SK-N-SH (cell line): Measurements from ENCODE around the gene CDKL5. TPM values are rescaled to one million over a fixed set of nuclear protein-coding genes. Genes with fewer than 3 reads are reported as not detected.

Experiments used
- CTCF ChIA-PET: fragments of 300-600, 350-600 bp; formaldehyde crosslinking; extraction: SDS; loops from one replicate; lab custom pipeline; 2021; lab: Yijun Ruan, JAX
- POLR2A ChIA-PET: fragments of 350-600 bp; sonication (Branson Sonifier 250); formaldehyde crosslinking; extraction: SDS; loops from one replicate; lab custom pipeline; 2020; ENCODE audit warnings: antibody characterized with exemption, inconsistent platforms; lab: Yijun Ruan, JAX
- DNase-seq: peaks from one replicate; pipeline ENCODE4 v3.0.0; 2012
- H2AFZ ChIP-seq: fragments of 200-600 bp; sonication (generic); 2 replicates; pipeline ENCODE4 v1.8.1; 2016; ENCODE audit warnings: antibody characterized with exemption, mild to moderate bottlenecking, low read depth
- H3F3A ChIP-seq: fragments of 200-600 bp; sonication (generic); replicated peaks from 2 replicates; pipeline ENCODE3; 2016; ENCODE audit warnings: antibody characterized with exemption, mild to moderate bottlenecking; ENCODE audit not compliant: insufficient read depth
- H3K27ac ChIP-seq, 2 experiments: fragments of 200-500 bp in 1 of 2; fragments of 200-600 bp in 1 of 2; sonication (Bioruptor generic) in 1 of 2; sonication (generic), shearing (Covaris generic) in 1 of 2; 2 replicates each; pipeline versions ENCODE4 v1.5.1 to v1.6.1; 2014 to 2016; ENCODE audit warnings: low read depth in 2 of 2, inconsistent platforms in 1 of 2, low read length in 1 of 2, mild to moderate bottlenecking in 1 of 2, mixed read lengths in 1 of 2
- H3K27me3 ChIP-seq: fragments of 200-600 bp; sonication (generic), shearing (Covaris generic); 2 replicates; pipeline ENCODE4 v1.6.1; 2016; ENCODE audit warnings: mixed run types; ENCODE audit not compliant: insufficient read depth
- H3K36me3 ChIP-seq, 2 experiments: fragments of 200-500 bp in 1 of 2; fragments of 200-600 bp in 1 of 2; sonication (Bioruptor generic) in 1 of 2; sonication (generic) in 1 of 2; replicated peaks in 1 of 2; 2 replicates each; pipeline versions ENCODE3 to v1.5.1; 2014 to 2016; ENCODE audit warnings: low read length in 1 of 2, mild to moderate bottlenecking in 1 of 2; ENCODE audit not compliant: insufficient read depth in 2 of 2, control insufficient read depth in 1 of 2
- H3K4me1 ChIP-seq, 2 experiments: fragments of 200-500 bp in 1 of 2; fragments of 200-600 bp in 1 of 2; sonication (Bioruptor generic) in 1 of 2; sonication (generic), shearing (Covaris generic) in 1 of 2; 2 replicates each; pipeline versions ENCODE4 v1.5.1 to v1.6.1; 2014 to 2016; ENCODE audit warnings: low read depth in 1 of 2, low read length in 1 of 2, mixed run types in 1 of 2; ENCODE audit not compliant: insufficient read depth in 2 of 2, control insufficient read depth in 1 of 2
- H3K4me2 ChIP-seq: fragments of 200-600 bp; sonication (generic), shearing (Covaris generic); 2 replicates; pipeline ENCODE4 v1.6.1; 2017; ENCODE audit warnings: mixed run types
- H3K4me3 ChIP-seq, 2 experiments: fragments of 200-500 bp in 1 of 2; fragments of 200-600 bp in 1 of 2; sonication (Bioruptor generic) in 1 of 2; sonication (generic), shearing (Covaris generic) in 1 of 2; 2 replicates each; pipeline versions ENCODE4 v1.5.1 to v1.8.1; 2014 to 2016; ENCODE audit warnings: low read depth in 2 of 2, inconsistent platforms in 1 of 2, low read length in 1 of 2, mild to moderate bottlenecking in 1 of 2, mixed read lengths in 1 of 2, moderate library complexity in 1 of 2
- H3K79me2 ChIP-seq: fragments of 200-600 bp; sonication (generic); 2 replicates; pipeline ENCODE4 v1.8.1; 2017; ENCODE audit warnings: mild to moderate bottlenecking; ENCODE audit not compliant: insufficient read depth
- H3K9ac ChIP-seq: fragments of 200-600 bp; sonication (generic); 2 replicates; pipeline ENCODE4 v1.6.1; 2017; ENCODE audit warnings: mixed run types
- H3K9me2 ChIP-seq: fragments of 200-600 bp; sonication (generic); 2 replicates; pipeline ENCODE4 v1.6.1; 2017; ENCODE audit warnings: mixed run types
- H3K9me3 ChIP-seq: fragments of 200-600 bp; sonication (generic); 2 replicates; pipeline ENCODE4 v1.6.1; 2017; ENCODE audit warnings: mixed run types, mild to moderate bottlenecking, moderate library complexity
- H4K20me1 ChIP-seq: fragments of 200-600 bp; sonication (generic); 2 replicates; pipeline ENCODE4 v1.6.1; 2017; ENCODE audit warnings: mild to moderate bottlenecking, mixed run types; ENCODE audit not compliant: insufficient read depth
- CHD2 ChIP-seq: fragments of 150-350 bp; IDR thresholded peaks from 2 replicates; pipeline ENCODE4 v1.6.1; 2018; ENCODE audit warnings: low read length; ENCODE audit not compliant: partially characterized antibody
- EZH2phosphoT487 ChIP-seq: fragments of 200-600 bp; sonication (generic); IDR thresholded peaks from 2 replicates; pipeline ENCODE4 v1.6.1; 2017; ENCODE audit warnings: low read depth, mixed run types, mild to moderate bottlenecking, antibody characterized with exemption, moderate library complexity, borderline replicate concordance
- FOXJ3 ChIP-seq: sonication (generic); formaldehyde crosslinking; IDR thresholded peaks from 2 replicates; pipeline ENCODE4 v1.5.1; 2020; ENCODE audit warnings: mild to moderate bottlenecking, missing genetic modification reagents
- FOXM1 ChIP-seq: IDR thresholded peaks from 2 replicates; pipeline ENCODE4 v1.4.0; 2012; ENCODE audit warnings: low read depth, mild to moderate bottlenecking
- GABPA ChIP-seq: IDR thresholded peaks from 2 replicates; pipeline ENCODE4 v1.4.0; 2012; ENCODE audit warnings: low read depth, mild to moderate bottlenecking
- JUND ChIP-seq: IDR thresholded peaks from 2 replicates; pipeline ENCODE4 v1.4.0; 2012
- MAX ChIP-seq: IDR thresholded peaks from 2 replicates; pipeline ENCODE4 v1.4.0; 2012; ENCODE audit warnings: low read depth
- MEF2A ChIP-seq: IDR thresholded peaks from 2 replicates; pipeline ENCODE4 v1.4.0; 2012; ENCODE audit warnings: low read depth, borderline replicate concordance
- MXI1 ChIP-seq: IDR thresholded peaks from 2 replicates; pipeline ENCODE4 v1.6.1; 2012; ENCODE audit warnings: mild to moderate bottlenecking, low read depth, low read length, improper control_type of control experiment
- NRF1 ChIP-seq: IDR thresholded peaks from 2 replicates; pipeline ENCODE4 v1.6.1; 2012; ENCODE audit warnings: low read depth, mild to moderate bottlenecking, low read length
- RCOR1 ChIP-seq: fragments of 150-350 bp; IDR thresholded peaks from 2 replicates; pipeline ENCODE4 v1.6.1; 2017; ENCODE audit warnings: antibody characterized with exemption, low read length
- RXRA ChIP-seq: IDR thresholded peaks from 2 replicates; pipeline ENCODE4 v1.4.0; 2012; ENCODE audit warnings: low read depth, mild to moderate bottlenecking, borderline replicate concordance
- SMC3 ChIP-seq: IDR thresholded peaks from 2 replicates; pipeline ENCODE4 v1.6.1; 2012; ENCODE audit warnings: low read depth, low read length, improper control_type of control experiment
- TAF1 ChIP-seq: IDR thresholded peaks from 2 replicates; pipeline ENCODE4 v1.6.1; 2012; ENCODE audit warnings: low read depth, mild to moderate bottlenecking, low read length, moderate library complexity, borderline replicate concordance
- TCF12 ChIP-seq: IDR thresholded peaks from 2 replicates; pipeline ENCODE4 v1.4.0; 2012
- TEAD4 ChIP-seq: IDR thresholded peaks from 2 replicates; pipeline ENCODE4 v1.4.0; 2012; ENCODE audit warnings: mild to moderate bottlenecking, borderline replicate concordance; ENCODE audit not compliant: insufficient read depth
- ZBTB33 ChIP-seq: IDR thresholded peaks from 2 replicates; pipeline ENCODE4 v1.4.0; 2012; ENCODE audit warnings: low read depth, borderline replicate concordance
- WGBS: methylation state at CpG from one replicate; pipeline ENCODE4 v1.1.6; 2017; ENCODE audit warnings: low lambda C conversion rate; 5-methylcytosine and 5-hydroxymethylcytosine counted together
- polyA plus RNA-seq, 3 experiments: library from polyadenylated mRNA; depleted of rRNA; stranded (reverse); fragments of >200 nt; gene quantifications; 2 replicates each; pipeline ENCODE4 v1.2.3, GENCODE V29; 2012

Gene CDKL5
- polyA plus RNA-seq, 1 of the 3 experiments (the other 2 are of a cell fraction), result 1.3 TPM

- H3K79me2 ChIP-seq, result 0 out of 2 replicates have a peak, but pooled peaks cover 2% of the 10 kb centered on the region
- H3K4me3 ChIP-seq, result no peak overlapping the region
- H3K9ac ChIP-seq, result no peak overlapping the region
- H2AFZ ChIP-seq, result no peak overlapping the region
- TF ChIP-seq TAF1 (no peak), TEAD4 (no peak), ZBTB33 (no peak), RCOR1 (no peak), SMC3 (no peak), FOXJ3 (CRISPR knock-in tag) (no peak), CHD2 (no peak), FOXM1 (no peak), MAX (no peak), RXRA (no peak), TCF12 (no peak), NRF1 (no peak), EZH2phosphoT487 (no peak)
- H3K27me3 ChIP-seq, result no peaks in the 10 kb centered on the region
- no peak overlapping the region for H3K4me2 ChIP-seq
- H3K9me2 ChIP-seq, result no peaks in the 10 kb centered on the region
- no peak for DNase-seq
- ChIA-PET CTCF (no interaction called here), POLR2A (no interaction called here)
- no peaks in the 10 kb centered on the region for H3F3A ChIP-seq
- 50% methylated on average over 3 of the region's 3 CpGs for WGBS
- H4K20me1 ChIP-seq, result no peaks in the 10 kb centered on the region
- H3K27ac ChIP-seq, result no peak overlapping the region
- H3K4me1 ChIP-seq, result peaks cover 0 to 7% of the 10 kb centered on the region in 2 experiments; a peak in 1 of 4 replicates
- H3K36me3 ChIP-seq, result no peaks in the 10 kb centered on the region
- H3K9me3 ChIP-seq, result no peaks in the 10 kb centered on the region
These were observed 16.5 kb downstream of the CDKL5 start for GRCh38 chrX:18441780-18442367.

- 57% methylated on average over 3 of the region's 3 CpGs for WGBS
- ChIA-PET CTCF (no interaction called here), POLR2A (no interaction called here)
- Histone ChIP-seq H3K4me3 (no peak overlapping the region), H3F3A (no peaks in the 10 kb centered on the region), H3K79me2 (peaks cover 7% of the 10 kb centered on the region; the same call in 1 of the 2 replicates), H3K4me1 (peaks cover 0 to 9% of the 10 kb centered on the region in 2 experiments; a peak in 1 of 4 replicates), H3K27me3 (no peaks in the 10 kb centered on the region), H3K4me2 (no peak overlapping the region), H3K9me2 (no peaks in the 10 kb centered on the region), H4K20me1 (no peaks in the 10 kb centered on the region), H3K36me3 (no peaks in the 10 kb centered on the region), H3K9ac (no peak overlapping the region), H2AFZ (no peak overlapping the region), H3K27ac (no peak overlapping the region; a peak in 1 of 4 replicates), H3K9me3 (no peaks in the 10 kb centered on the region)
- DNase-seq, result no peak
- TF ChIP-seq GABPA (no peak), FOXJ3 (CRISPR knock-in tag) (no peak), RCOR1 (no peak), MEF2A (no peak), MXI1 (no peak), JUND (no peak)
These were observed 23.0 kb downstream of the CDKL5 start for GRCh38 chrX:18448416-18448815.
